ENCODE results near the gene ADAMTS10. TPM values are rescaled to one million over a fixed set of nuclear protein-coding genes. Genes with fewer than 3 reads are reported as not detected.
"Not testable (repeated sequence)": the region's sequence is repeated elsewhere in the genome, so short reads cannot be mapped to it uniquely, and the experiment has no call there.

The ADAMTS10 gene
- total RNA-seq, 1 donor from 2014 or later: 5.0 TPM

DNA sequence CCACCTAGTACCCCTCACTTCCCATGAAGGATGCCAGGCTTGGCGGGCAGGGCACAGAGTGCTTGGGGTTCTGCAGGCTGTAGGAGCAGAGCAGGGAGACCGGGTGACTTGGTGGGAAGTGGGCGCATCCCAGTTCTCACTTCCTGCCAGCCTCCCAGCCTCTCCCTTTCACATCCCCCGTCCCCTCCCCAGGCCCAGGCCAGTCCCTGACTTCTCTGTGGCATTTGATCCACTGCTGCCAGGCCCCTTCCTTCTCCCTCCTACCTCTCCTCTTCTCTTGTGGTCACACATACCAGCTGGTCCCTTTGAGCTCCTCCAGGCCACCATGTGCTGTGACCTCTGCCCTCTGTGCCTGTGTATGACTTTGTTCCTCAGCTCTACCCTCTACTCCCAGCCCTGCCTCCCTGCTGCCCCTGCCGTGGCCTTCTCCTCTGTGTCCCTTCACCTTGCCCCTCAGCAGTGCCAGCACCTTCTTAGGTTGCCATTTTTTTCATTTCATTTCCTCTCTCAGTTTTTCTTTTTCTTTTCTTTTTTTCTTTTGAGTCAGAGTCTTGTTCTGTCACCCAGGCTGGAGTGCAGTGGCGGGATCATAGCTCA lies 52.8 kb downstream of the ADAMTS10 start:
- Histone ChIP-seq H3K4me3 (ENCODE audit: low read depth, low read length) (no peak overlapping the region), H3K36me3 (ENCODE audit: control insufficient read depth, insufficient read depth, low read length) (no peaks in the 10 kb centered on the region), H3K27me3 (ENCODE audit: control insufficient read depth, insufficient read depth, low read length) (no peaks in the 10 kb centered on the region)
- DNase-seq (ENCODE audit: low read depth): no peak
- TF ChIP-seq, protein P1, sequence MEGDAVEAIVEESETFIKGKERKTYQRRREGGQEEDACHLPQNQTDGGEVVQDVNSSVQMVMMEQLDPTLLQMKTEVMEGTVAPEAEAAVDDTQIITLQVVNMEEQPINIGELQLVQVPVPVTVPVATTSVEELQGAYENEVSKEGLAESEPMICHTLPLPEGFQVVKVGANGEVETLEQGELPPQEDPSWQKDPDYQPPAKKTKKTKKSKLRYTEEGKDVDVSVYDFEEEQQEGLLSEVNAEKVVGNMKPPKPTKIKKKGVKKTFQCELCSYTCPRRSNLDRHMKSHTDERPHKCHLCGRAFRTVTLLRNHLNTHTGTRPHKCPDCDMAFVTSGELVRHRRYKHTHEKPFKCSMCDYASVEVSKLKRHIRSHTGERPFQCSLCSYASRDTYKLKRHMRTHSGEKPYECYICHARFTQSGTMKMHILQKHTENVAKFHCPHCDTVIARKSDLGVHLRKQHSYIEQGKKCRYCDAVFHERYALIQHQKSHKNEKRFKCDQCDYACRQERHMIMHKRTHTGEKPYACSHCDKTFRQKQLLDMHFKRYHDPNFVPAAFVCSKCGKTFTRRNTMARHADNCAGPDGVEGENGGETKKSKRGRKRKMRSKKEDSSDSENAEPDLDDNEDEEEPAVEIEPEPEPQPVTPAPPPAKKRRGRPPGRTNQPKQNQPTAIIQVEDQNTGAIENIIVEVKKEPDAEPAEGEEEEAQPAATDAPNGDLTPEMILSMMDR (IDR thresholded peaks at IDR 0.05; ENCODE audit: insufficient read depth, low read length, poor library complexity, severe bottlenecking): no peak

DNA sequence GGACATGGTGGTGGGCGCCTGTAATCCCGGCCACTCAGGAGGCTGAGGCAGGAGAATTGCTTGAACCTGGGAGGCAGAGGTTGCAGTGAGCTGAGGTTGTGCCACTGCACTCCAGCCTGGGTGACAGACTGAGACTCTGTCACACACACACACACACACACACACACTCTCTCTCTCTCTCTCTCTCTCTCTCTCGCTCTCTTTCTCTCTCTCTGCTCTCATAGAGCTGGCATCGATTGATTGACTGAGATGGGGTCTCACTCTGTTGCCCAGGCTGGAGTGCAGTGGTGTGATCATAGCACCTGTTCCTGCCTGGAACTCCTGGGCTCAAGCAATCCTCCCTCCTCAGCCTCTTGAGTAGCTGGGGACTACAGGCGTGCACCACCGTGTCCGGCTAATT lies 56.8 kb downstream of the ADAMTS10 start:
- DNase-seq (ENCODE audit: low read depth); H3K36me3 ChIP-seq (ENCODE audit: control insufficient read depth, insufficient read depth, low read length): not testable (repeated sequence)

DNA sequence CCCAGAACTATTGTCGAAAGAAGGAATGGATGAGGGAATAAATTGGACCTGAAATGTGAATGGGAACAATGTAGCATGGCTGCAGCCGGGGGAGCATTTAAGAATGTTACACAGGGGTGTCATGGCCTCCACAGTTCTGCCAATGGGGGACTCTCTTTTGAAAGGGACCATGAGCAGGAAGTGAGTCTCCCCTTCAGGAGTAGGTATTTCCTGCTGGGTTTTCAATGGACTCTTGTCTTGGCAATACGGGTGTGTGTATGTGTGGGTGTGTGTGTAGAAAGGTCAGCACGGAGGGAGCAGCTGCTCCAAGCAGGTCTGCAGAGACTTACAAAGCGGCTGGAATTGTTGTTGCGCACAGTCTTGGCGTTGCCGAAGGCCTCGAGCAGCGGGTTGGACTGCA lies 57.7 kb downstream of the ADAMTS10 start:
- H3K36me3 ChIP-seq (ENCODE audit: control insufficient read depth, insufficient read depth, low read length): no peaks in the 10 kb centered on the region
- DNase-seq (ENCODE audit: low read depth): no peak
- H3K4me3 ChIP-seq (ENCODE audit: low read depth, low read length): no peak overlapping the region
- TF ChIP-seq, protein P1 (IDR thresholded peaks at IDR 0.05; ENCODE audit: insufficient read depth, low read length, poor library complexity, severe bottlenecking): no peak
- H3K27me3 ChIP-seq (ENCODE audit: control insufficient read depth, insufficient read depth, low read length): no peaks in the 10 kb centered on the region

More for the DNA sequence above, 56.8 kb downstream of the ADAMTS10 start:
- not testable (repeated sequence) for H3K27me3 ChIP-seq (ENCODE audit: control insufficient read depth, insufficient read depth, low read length); H3K4me3 ChIP-seq (ENCODE audit: low read depth, low read length)

DNA sequence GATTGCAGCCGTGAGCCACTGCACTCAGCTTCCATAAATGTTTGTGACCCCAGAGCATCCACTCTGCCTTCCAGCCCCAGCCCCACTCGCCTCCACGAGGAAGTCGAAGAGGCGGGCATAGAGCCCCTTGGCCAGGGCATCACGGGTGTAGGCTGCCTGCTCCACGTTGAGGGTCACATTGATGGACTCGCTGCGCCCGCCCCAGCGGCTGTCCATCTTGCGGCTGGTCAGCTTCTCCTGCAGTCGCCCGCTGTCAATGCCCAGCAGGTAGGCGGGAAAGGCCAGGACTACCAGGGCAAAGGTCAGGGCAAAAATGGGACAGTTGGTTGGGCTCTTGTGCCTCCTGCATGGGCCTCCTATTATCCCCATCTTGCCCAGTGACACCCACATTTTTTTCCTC lies 60.4 kb downstream of the ADAMTS10 start:
- TF ChIP-seq, protein P1 (IDR thresholded peaks at IDR 0.05; ENCODE audit: insufficient read depth, low read length, poor library complexity, severe bottlenecking): no peak
- no peaks in the 10 kb centered on the region for H3K27me3 ChIP-seq (ENCODE audit: control insufficient read depth, insufficient read depth, low read length)
- H3K4me3 ChIP-seq (ENCODE audit: low read depth, low read length): no peak overlapping the region
- no peak for DNase-seq (ENCODE audit: low read depth)
- no peaks in the 10 kb centered on the region for H3K36me3 ChIP-seq (ENCODE audit: control insufficient read depth, insufficient read depth, low read length)

DNA sequence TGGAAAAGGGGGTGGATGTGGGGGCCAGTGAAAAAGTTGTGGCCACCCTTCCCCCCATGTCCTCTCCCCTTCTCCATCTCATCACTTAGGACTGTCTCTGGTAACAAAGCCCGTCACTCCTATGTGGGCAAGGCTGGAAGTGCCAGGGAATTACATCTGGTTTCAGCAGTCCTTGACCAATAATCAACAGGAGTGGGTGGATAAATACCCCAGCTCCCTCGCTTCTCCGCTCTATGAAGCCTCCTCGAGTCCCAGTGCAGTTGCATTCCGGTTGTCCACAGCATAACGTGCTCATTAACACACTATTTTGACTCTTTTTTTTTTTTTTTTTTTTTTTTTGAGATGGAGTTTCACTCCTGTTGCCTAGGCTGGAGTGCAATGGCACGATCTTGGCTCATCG lies 64.8 kb downstream of the ADAMTS10 start:
- no peaks in the 10 kb centered on the region for H3K27me3 ChIP-seq (ENCODE audit: control insufficient read depth, insufficient read depth, low read length)
- no peak overlapping the region for H3K4me3 ChIP-seq (ENCODE audit: low read depth, low read length)
- TF ChIP-seq, protein P1 (IDR thresholded peaks at IDR 0.05; ENCODE audit: insufficient read depth, low read length, poor library complexity, severe bottlenecking): no peak
- no peak for DNase-seq (ENCODE audit: low read depth)
- no peaks in the 10 kb centered on the region for H3K36me3 ChIP-seq (ENCODE audit: control insufficient read depth, insufficient read depth, low read length)

DNA sequence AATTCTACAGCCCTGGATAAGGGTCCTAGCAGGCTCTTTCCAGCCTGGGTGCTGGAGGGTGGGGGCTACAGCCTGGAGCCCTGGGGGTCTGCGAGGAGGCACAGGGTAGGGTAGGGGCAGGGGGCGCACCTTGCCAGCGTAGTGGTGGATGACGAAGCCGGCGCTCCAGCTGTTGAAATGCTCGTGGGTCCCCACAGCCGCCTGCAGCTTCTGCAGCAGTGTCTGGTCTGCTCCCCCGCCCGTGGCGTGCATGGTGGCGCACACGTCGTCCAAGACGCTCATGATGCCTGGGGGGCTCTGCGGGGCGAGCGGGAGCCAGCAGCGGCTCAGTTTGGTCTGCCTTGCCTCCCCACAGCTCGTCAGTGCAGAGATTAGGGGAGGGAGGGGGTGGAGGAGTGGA lies 66.3 kb downstream of the ADAMTS10 start:
- TF ChIP-seq, protein P1 (IDR thresholded peaks at IDR 0.05; ENCODE audit: insufficient read depth, low read length, poor library complexity, severe bottlenecking): no peak
- DNase-seq (ENCODE audit: low read depth): no peak
- no peak overlapping the region for H3K4me3 ChIP-seq (ENCODE audit: low read depth, low read length)
- no peaks in the 10 kb centered on the region for H3K27me3 ChIP-seq (ENCODE audit: control insufficient read depth, insufficient read depth, low read length)
- H3K36me3 ChIP-seq (ENCODE audit: control insufficient read depth, insufficient read depth, low read length): no peaks in the 10 kb centered on the region

Measured in kidney epithelial cell (primary cell).